ENCODE data around the gene VPS33A.

DNA sequence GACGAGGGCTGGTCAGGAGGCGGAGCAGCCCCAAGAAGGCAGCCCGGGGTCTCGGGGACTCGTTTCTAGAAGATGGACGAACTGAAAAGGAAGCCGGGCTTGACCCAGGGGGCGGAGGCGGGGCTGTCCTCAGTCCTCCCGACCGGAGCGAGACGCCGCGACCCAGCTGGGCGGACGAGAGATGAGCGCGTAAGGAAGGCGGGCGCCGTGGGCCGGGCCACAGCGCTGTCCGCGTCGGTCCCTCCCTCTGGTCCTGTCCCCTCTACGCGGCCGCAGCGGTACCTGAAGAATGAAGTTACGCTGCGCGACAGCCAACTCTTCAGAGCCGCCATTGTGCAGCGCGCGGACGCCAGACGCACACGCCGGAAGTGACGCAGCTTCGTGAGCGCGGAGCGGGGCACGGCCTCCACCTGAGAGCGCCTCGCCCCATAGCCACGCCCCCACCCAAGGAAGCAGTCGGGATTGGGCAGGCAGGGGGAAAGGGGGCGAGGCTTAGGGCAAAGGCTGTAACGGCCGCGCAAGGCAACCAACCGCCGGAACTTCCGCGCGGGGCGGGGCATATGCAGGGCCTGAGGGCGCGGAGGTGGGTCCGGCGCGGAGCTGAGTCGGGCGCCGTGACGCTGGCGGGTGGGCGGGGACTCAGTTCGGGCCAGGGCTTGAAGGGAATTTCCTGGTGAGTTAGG is 40.5 kb downstream of the VPS33A start, which contains the start of gene DIABLO:
- TF ChIP-seq, protein P1, sequence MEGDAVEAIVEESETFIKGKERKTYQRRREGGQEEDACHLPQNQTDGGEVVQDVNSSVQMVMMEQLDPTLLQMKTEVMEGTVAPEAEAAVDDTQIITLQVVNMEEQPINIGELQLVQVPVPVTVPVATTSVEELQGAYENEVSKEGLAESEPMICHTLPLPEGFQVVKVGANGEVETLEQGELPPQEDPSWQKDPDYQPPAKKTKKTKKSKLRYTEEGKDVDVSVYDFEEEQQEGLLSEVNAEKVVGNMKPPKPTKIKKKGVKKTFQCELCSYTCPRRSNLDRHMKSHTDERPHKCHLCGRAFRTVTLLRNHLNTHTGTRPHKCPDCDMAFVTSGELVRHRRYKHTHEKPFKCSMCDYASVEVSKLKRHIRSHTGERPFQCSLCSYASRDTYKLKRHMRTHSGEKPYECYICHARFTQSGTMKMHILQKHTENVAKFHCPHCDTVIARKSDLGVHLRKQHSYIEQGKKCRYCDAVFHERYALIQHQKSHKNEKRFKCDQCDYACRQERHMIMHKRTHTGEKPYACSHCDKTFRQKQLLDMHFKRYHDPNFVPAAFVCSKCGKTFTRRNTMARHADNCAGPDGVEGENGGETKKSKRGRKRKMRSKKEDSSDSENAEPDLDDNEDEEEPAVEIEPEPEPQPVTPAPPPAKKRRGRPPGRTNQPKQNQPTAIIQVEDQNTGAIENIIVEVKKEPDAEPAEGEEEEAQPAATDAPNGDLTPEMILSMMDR (IDR thresholded peaks at IDR 0.05) = no peak
- TF ChIP-seq EP300 (IDR thresholded peaks at IDR 0.05) = peak; percentile 5
- peak; percentile 99 for TF ChIP-seq POLR2A (IDR thresholded peaks at IDR 0.05)
